VCaP (cell line): ENCODE results near the gene RXRA.

Experiments used
- H3K27ac ChIP-seq: fragments of 450-650 bp; 2 replicates; pipeline ENCODE4 v1.5.1; 2017
- TF ChIP-seq, protein P1 (sequence below): fragments of 450-650 bp; conservative IDR thresholded peaks from 2 replicates; pipeline ENCODE4 v1.5.1; 2017; ENCODE audit warnings: mild to moderate bottlenecking, moderate library complexity

The RXRA gene

DNA sequence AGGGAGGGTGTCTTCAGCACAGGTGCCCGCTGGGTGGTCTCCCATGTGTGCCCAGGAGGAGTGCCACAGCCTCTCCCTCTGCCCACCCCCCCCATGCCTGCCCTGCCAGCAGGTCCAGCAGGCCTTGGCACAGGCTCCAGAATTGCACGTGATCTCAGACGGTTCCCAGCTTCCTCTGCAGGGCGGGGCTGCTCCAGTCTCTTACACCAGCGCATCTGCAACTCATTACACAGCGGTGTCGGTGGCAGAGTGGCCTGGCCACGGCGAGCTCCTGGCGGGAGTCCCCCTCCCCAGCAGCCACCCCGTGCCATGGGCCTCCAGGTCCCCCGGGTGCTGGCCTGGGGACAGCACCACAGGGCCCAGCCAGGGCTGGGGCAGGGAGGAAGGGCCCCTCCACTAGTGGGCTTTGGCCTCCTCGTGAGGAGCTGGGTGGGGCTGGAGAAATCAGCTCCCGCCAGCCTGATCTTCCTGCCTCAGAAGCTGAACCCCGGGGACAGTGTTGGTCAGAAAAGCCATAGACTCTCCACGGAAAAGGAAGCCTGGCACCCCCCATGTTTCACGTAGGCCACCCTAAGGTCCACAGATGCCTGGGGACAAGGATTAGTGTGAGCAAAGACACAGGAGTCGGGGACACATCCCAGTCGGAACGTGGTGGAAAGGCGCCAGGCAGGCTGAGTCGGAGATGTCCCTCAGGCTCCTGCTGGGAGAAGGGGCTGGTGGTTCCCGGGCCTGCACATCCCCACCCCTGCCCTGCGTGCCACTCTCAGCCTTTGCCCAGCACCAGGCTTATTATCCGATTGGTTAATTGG lies 40.2 kb downstream of the RXRA start:
- H3K27ac ChIP-seq, result peak overlapping the region; percentile 100
- TF ChIP-seq, protein P1, sequence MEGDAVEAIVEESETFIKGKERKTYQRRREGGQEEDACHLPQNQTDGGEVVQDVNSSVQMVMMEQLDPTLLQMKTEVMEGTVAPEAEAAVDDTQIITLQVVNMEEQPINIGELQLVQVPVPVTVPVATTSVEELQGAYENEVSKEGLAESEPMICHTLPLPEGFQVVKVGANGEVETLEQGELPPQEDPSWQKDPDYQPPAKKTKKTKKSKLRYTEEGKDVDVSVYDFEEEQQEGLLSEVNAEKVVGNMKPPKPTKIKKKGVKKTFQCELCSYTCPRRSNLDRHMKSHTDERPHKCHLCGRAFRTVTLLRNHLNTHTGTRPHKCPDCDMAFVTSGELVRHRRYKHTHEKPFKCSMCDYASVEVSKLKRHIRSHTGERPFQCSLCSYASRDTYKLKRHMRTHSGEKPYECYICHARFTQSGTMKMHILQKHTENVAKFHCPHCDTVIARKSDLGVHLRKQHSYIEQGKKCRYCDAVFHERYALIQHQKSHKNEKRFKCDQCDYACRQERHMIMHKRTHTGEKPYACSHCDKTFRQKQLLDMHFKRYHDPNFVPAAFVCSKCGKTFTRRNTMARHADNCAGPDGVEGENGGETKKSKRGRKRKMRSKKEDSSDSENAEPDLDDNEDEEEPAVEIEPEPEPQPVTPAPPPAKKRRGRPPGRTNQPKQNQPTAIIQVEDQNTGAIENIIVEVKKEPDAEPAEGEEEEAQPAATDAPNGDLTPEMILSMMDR, result no peak; the same call in 1 of the 2 replicates

DNA sequence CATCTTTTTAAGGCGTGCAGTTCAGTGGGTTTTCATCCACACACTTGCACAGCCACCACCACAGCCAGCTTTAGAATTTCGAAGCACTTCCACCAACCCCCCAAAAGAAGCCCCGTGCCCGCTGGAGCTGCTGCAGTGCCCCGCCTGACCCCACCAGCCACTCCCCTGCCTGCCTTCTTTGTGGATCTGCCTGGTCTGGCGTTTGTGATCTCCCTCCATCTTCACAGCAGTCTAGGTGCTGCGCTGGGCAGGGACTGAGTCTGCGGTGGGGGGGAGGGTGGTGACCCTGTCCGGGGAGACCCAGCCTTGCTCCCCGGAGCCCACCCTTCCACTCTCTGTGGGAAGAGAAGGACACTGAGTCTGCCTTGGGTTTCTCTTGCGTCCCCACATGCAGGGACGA lies 40.8 kb downstream of the RXRA start:
- peak overlapping the region; percentile 100 for H3K27ac ChIP-seq
- TF ChIP-seq, protein P1, result no peak

DNA sequence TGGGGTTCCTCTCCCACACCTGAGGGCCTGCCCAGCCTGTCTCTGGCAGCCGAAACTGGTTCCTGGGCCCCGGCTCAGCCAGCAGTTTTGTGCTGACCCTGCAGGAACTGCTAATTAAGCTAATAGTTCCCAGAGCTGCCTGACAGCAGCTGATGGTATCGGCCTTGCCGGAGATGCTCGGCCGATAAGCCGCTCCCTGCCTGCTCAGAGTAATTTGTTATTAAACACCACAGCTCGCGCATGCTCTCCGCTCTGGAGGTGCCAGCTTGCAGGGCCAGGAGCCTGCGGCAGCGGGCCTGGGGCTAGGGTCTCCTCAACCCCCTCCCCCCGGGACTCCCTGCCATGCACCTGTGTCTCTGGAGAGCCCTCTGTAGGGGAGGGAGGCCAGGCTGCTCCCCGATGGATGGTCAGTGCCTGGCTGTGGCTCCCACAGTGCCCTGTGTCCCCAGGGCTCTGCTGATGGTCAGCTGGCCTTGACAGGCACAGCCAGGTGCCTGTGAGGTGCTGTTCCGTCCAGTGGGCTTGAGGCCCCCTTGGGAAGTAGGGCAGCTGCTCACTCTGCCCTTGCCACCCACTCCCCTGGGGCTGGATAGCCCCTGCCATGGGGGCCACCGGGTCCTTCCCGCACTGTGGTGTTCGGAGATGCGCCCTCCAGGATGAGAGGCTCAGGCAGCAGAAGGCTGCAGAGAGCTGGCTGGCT lies 41.7 kb downstream of the RXRA start:
- TF ChIP-seq, protein P1, result no peak
- H3K27ac ChIP-seq, result peak overlapping the region; percentile 100

DNA sequence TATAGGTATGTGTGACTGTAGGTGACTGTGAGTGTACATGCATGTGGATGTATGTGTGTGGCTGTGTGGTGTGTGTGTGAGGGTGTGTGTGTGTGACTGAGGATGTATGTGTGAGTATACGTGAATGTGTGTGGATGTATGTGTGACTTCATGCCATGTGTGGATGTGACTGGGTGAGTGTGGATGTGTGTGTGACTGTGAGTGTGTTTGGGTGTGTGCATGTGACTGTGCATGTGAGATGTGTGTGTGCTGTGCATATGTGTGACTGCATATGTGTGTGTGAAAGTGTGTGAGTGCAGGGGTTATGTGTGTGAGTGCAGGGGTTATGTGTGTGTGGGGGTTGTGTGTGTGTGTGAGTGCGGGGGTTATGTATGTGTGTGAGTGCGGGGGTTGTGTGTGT lies 42.3 kb downstream of the RXRA start:
- peak overlapping the region; percentile 100 for H3K27ac ChIP-seq
- TF ChIP-seq, protein P1, result no peak

GRCh38 chr9:134369416-134370212 lies 43.4 kb downstream of the RXRA start:
- H3K27ac ChIP-seq, result peak overlapping the region; percentile 47
- TF ChIP-seq, protein P1, result no peak

GRCh38 chr9:134370213-134370492 lies 43.9 kb downstream of the RXRA start:
- TF ChIP-seq, protein P1, result no peak
- H3K27ac ChIP-seq, result peak overlapping the region; percentile 47

DNA sequence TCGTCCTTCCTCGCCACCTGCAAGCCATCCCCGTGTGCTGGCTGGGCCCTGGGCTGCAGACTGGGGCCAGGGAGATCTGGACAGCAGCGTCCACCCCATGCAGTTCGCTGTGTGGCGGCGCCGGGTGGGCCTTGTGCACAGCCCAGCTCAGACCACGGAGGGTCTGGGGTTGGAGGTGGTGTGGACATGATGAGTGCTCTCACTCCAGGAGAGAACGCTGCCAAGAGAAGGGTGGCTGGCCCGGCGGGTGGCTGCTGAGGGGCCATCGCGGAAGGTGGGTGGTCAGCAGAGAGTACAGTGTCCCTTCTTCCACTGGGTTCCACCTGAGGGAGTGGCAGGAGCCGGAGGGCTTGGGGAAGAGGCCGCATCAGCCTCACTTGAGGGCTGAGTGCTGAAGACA lies 44.4 kb downstream of the RXRA start:
- TF ChIP-seq, protein P1, result no peak
- peak overlapping the region; percentile 47 for H3K27ac ChIP-seq
